OCI-LY7 (cell line): ENCODE results near the gene ERP44. TPM values are rescaled to one million over a fixed set of nuclear protein-coding genes. Genes with fewer than 3 reads are reported as not detected.
"Not testable (repeated sequence)": the region's sequence is repeated elsewhere in the genome, so short reads cannot be mapped to it uniquely, and the experiment has no call there.

Experiments
- Bru-seq: library from RNA; stranded (reverse); fragments of 400-500 nt; gene quantifications from one replicate; lab custom pipeline; 2021; lab: Mats Ljungman, UMichigan
- BruChase-seq, 2 experiments: library from RNA; stranded (reverse); fragments of 400-500 nt; gene quantifications; one replicate each; lab custom pipeline; 2021; lab: Mats Ljungman, UMichigan
- BruUV-seq: library from RNA; stranded (reverse); fragments of 400-500 nt; replicated peaks from 2 replicates; lab custom pipeline; 2021; lab: Mats Ljungman, UMichigan
- CTCF ChIA-PET: fragments of 300-600 bp; sonication (Branson Sonifier 250); formaldehyde crosslinking; loops from one replicate; lab custom pipeline; 2022; ENCODE audit warnings: antibody characterized with exemption; ENCODE audit not compliant: unreplicated experiment; lab: Charles Lee
- POLR2A ChIA-PET: fragments of 300-600 bp; sonication (Branson Sonifier 250); formaldehyde crosslinking; loops from one replicate; lab custom pipeline; 2022; ENCODE audit warnings: antibody characterized with exemption; lab: Charles Lee
- DNase-seq: peaks from one replicate; pipeline ENCODE4 v3.0.0-alpha.2; 2015; ENCODE audit warnings: low spot score
- H2AFZ ChIP-seq: fragments of 200-600 bp; sonication (generic), shearing (Covaris generic); 2 replicates; pipeline ENCODE4 v1.6.1; 2014; ENCODE audit warnings: mild to moderate bottlenecking, antibody characterized with exemption, low read length, moderate library complexity
- H3K27ac ChIP-seq: fragments of 200-600 bp; sonication (generic); 2 replicates; pipeline ENCODE4 v1.5.1; 2014; ENCODE audit warnings: mixed run types, low read depth, mild to moderate bottlenecking, moderate library complexity, low read length, inconsistent platforms; ENCODE audit not compliant: poor library complexity, severe bottlenecking
- H3K36me3 ChIP-seq: fragments of 200-600 bp; sonication (generic); 2 replicates; pipeline ENCODE4 v1.6.1; 2014; ENCODE audit warnings: mild to moderate bottlenecking, antibody characterized with exemption, low read length, moderate library complexity, mixed read lengths; ENCODE audit not compliant: insufficient read depth
- H3K4me1 ChIP-seq: fragments of 200-600 bp; sonication (generic); 2 replicates; pipeline ENCODE4 v1.5.1; 2014; ENCODE audit warnings: mild to moderate bottlenecking, low read length; ENCODE audit not compliant: insufficient read depth, poor library complexity, severe bottlenecking
- H3K4me2 ChIP-seq: fragments of 200-600 bp; sonication (generic); 2 replicates; pipeline ENCODE4 v1.6.1; 2014; ENCODE audit warnings: mild to moderate bottlenecking, low read length
- H3K4me3 ChIP-seq: fragments of 200-600 bp; sonication (generic); 2 replicates; pipeline ENCODE4 v1.5.1; 2014; ENCODE audit warnings: mild to moderate bottlenecking, low read depth, low read length; ENCODE audit not compliant: poor library complexity, severe bottlenecking
- H3K79me2 ChIP-seq: fragments of 200-600 bp; sonication (generic); 2 replicates; pipeline ENCODE4 v1.6.1; 2016; ENCODE audit warnings: low read depth, mild to moderate bottlenecking, low read length, moderate library complexity, mixed read lengths; ENCODE audit not compliant: insufficient read depth
- H3K9me2 ChIP-seq: fragments of 200-600 bp; sonication (generic); 2 replicates; pipeline ENCODE4 v1.6.1; 2016; ENCODE audit warnings: mild to moderate bottlenecking, low read length, mixed read lengths; ENCODE audit not compliant: insufficient read depth
- H3K9me3 ChIP-seq: fragments of 200-600 bp; sonication (generic); 2 replicates; pipeline ENCODE4 v1.6.1; 2014; ENCODE audit warnings: mild to moderate bottlenecking, mixed run types, low read length, mixed read lengths
- H4K20me1 ChIP-seq: fragments of 200-600 bp; sonication (generic); 2 replicates; pipeline ENCODE4 v1.6.1; 2014; ENCODE audit warnings: mild to moderate bottlenecking, antibody characterized with exemption, low read length, moderate library complexity, mixed read lengths; ENCODE audit not compliant: insufficient read depth
- CTCF ChIP-seq: fragments of 200-600 bp; sonication (generic); conservative IDR thresholded peaks from 2 replicates; pipeline ENCODE4 v1.5.1; 2014; ENCODE audit warnings: mild to moderate bottlenecking, antibody characterized with exemption, low read length, moderate library complexity, mixed read lengths
- EZH2phosphoT487 ChIP-seq: fragments of 200-600 bp; sonication (generic); IDR thresholded peaks from 2 replicates; pipeline ENCODE4 v1.6.1; 2018; ENCODE audit warnings: low read depth, borderline replicate concordance, mild to moderate bottlenecking, mixed run types, antibody characterized with exemption, low read length, moderate library complexity, mixed read lengths
- intact Hi-C: fragments of 100-400 bp; cut with micrococcal nuclease; formaldehyde crosslinking; loops from one replicate; pipeline ENCODE4 v1.10.0; 2022; ENCODE audit not compliant: unreplicated experiment
- long read RNA-seq: library from polyadenylated mRNA; stranded (forward); transcript quantifications from one replicate; pipeline ENCODE4 v2.0.0, GENCODE V29; 2022
- total RNA-seq, 2 experiments: library from RNA; depleted of rRNA in 1 of 2; stranded (reverse); fragments of >200 nt in 1 of 2; shearing (Covaris generic) in 1 of 2; gene quantifications; 2 replicates each; pipeline ENCODE4 v1.2.3, GENCODE V29; 2014 to 2022

ERP44 gene
- 15.0 and 19.3 TPM in 2 replicates for total RNA-seq (2014; rRNA removed; shearing (Covaris generic))
- total RNA-seq (2022), result 27.3 and 28.1 TPM in 2 replicates
- Bru-seq, nascent RNA, result percentile 97 among the genes with signal in this experiment
- percentile 84 among the genes with signal in this experiment for BruChase-seq, experiment 1, labeled RNA remaining after a 6-hour chase
- BruChase-seq, experiment 2, labeled RNA remaining after a 2-hour chase, result percentile 83 among the genes with signal in this experiment
- long read RNA-seq, full-length matches to known transcripts, result 126 of 156 reads
- long read RNA-seq, partial matches to known transcripts, result 5 of 156 reads
- long read RNA-seq, other reads (novel, unspliced or antisense), result 25 of 156 reads

- TF ChIP-seq EZH2phosphoT487 (no peak), CTCF (no peak)
- Histone ChIP-seq H3K27ac (peak within 1 kb of the TSS; percentile 71), H3K79me2 (peaks cover 65% of the 10 kb centered on the region), H3K4me1 (peaks cover 34% of the 10 kb centered on the region), H3K9me3 (no peaks in the 10 kb centered on the region), H3K4me3 (peak within 1 kb of the TSS; percentile 97), H4K20me1 (peaks cover 9% of the 10 kb centered on the region), H3K9me2 (no peaks in the 10 kb centered on the region), H3K36me3 (peaks cover 16% of the 10 kb centered on the region), H2AFZ (peak within 1 kb of the TSS; percentile 54; the same call in 1 of the 2 replicates), H3K4me2 (peak within 1 kb of the TSS; percentile 83)
- no TSS peak for BruUV-seq
- intact Hi-C loops, result loop anchor here (1.0 to 10.0 kb wide), 4 partner anchors 42 to 984 kb away; no protein-coding TSS in a partner anchor
- peak; percentile 99 for DNase-seq
- CTCF ChIA-PET, result interaction anchor here (0.9 kb wide), 1 partner anchor 110 kb away, joined by 4 read pairs; no protein-coding TSS in a partner anchor
- POLR2A ChIA-PET, result interaction anchor here (1.4 to 7.7 kb wide), 4 partner anchors 9 to 60 kb away, joined by 3 to 108 read pairs (median 10); no protein-coding TSS in a partner anchor
These were observed at the start of gene ERP44, which contains the start of gene INVS for GRCh38 chr9:100098887-100099721. Gene ERP44 (minus strand): TSS chr9:100099000. CDS start chr9:100098840, 160 bp downstream. Gene INVS (plus strand): TSS chr9:100099243. CDS start chr9:100104522, 5,279 bp downstream.

GRCh38 chr9:100145976-100146375, 47.2 kb upstream of the ERP44 start:
- H3K9me3 ChIP-seq, BruUV-seq, DNase-seq, H3K27ac ChIP-seq, H4K20me1 ChIP-seq, intact Hi-C loops, H3K4me3 ChIP-seq, H2AFZ ChIP-seq, H3K4me2 ChIP-seq, H3K36me3 ChIP-seq, CTCF ChIA-PET, POLR2A ChIA-PET, H3K79me2 ChIP-seq, H3K4me1 ChIP-seq, H3K9me2 ChIP-seq: not testable (repeated sequence)

- H3K4me3 ChIP-seq, H2AFZ ChIP-seq, H3K27ac ChIP-seq, H3K9me3 ChIP-seq, H3K79me2 ChIP-seq, H3K36me3 ChIP-seq, H4K20me1 ChIP-seq, DNase-seq, POLR2A ChIA-PET, BruUV-seq, CTCF ChIA-PET, H3K4me2 ChIP-seq, H3K9me2 ChIP-seq, intact Hi-C loops, H3K4me1 ChIP-seq: not testable (repeated sequence)
These were observed 46.6 kb upstream of the ERP44 start for GRCh38 chr9:100145167-100145934.

GRCh38 chr9:100141862-100142261, 43.1 kb upstream of the ERP44 start:
- POLR2A ChIA-PET, H3K4me2 ChIP-seq, H3K79me2 ChIP-seq, H3K27ac ChIP-seq, BruUV-seq, DNase-seq, CTCF ChIA-PET, H3K4me1 ChIP-seq, H3K36me3 ChIP-seq, H3K9me2 ChIP-seq, H3K9me3 ChIP-seq, intact Hi-C loops, H3K4me3 ChIP-seq, H4K20me1 ChIP-seq, H2AFZ ChIP-seq: not testable (repeated sequence)

GRCh38 chr9:100140303-100140702, 41.5 kb upstream of the ERP44 start:
- H3K4me2 ChIP-seq, H3K36me3 ChIP-seq, H3K79me2 ChIP-seq, BruUV-seq, H3K9me2 ChIP-seq, H3K27ac ChIP-seq, H3K4me3 ChIP-seq, intact Hi-C loops, H2AFZ ChIP-seq, POLR2A ChIA-PET, H4K20me1 ChIP-seq, CTCF ChIA-PET, H3K9me3 ChIP-seq, DNase-seq, H3K4me1 ChIP-seq: not testable (repeated sequence)
